Lower lobe of right lung (tissue), 2 donors: Measurements from ENCODE around the gene MPV17L. TPM values are rescaled to one million over a fixed set of nuclear protein-coding genes. Genes with fewer than 3 reads are reported as not detected.
"Not testable (repeated sequence)": the region's sequence is repeated elsewhere in the genome, so short reads cannot be mapped to it uniquely, and the experiment has no call there.

ENCODE experiments used
- ATAC-seq, 2 donors: fragments of 200-7000 bp; cut with Tn5 transposase; one replicate each; pipeline ENCODE4 v1.9.1; 2020 to 2022; ENCODE audit warnings: mild to moderate bottlenecking in 2 of 2, moderate library complexity in 2 of 2
- DNase-seq: peaks from one replicate; pipeline ENCODE4 v3.0.0-alpha.2; 2020
- H3K27ac ChIP-seq: fragments of 200-600 bp; one replicate; pipeline ENCODE4 v1.8.0; 2022
- H3K27me3 ChIP-seq: fragments of 200-600 bp; one replicate; pipeline ENCODE4 v1.8.0; 2022; ENCODE audit warnings: low read depth
- H3K36me3 ChIP-seq: fragments of 200-600 bp; one replicate; pipeline ENCODE4 v1.8.0; 2022; ENCODE audit warnings: mild to moderate bottlenecking
- H3K4me1 ChIP-seq: fragments of 200-600 bp; one replicate; pipeline ENCODE4 v1.8.0; 2022
- H3K4me3 ChIP-seq: fragments of 200-600 bp; one replicate; pipeline ENCODE4 v1.8.0; 2022; ENCODE audit warnings: mild to moderate bottlenecking
- H3K9me3 ChIP-seq: fragments of 200-600 bp; one replicate; pipeline ENCODE4 v1.8.0; 2022
- intact Hi-C: fragments of 100-400 bp; cut with DNase I; formaldehyde crosslinking; loops from one replicate; pipeline ENCODE4 v1.11.0; 2022
- total RNA-seq: library from RNA; stranded (reverse); fragmentation: NEBNext Ultra II Directional; extraction: Animal tissue kit (Norgen Biotek cat#: 25700); gene quantifications from one replicate; pipeline ENCODE4 v1.2.1, GENCODE V29; 2021
- TF ChIP-seq, protein P1 (sequence below): fragments of 200-600 bp; IDR thresholded peaks from one replicate; pipeline ENCODE4 v1.8.0; 2022; ENCODE audit warnings: antibody characterized with exemption, mild to moderate bottlenecking
- donor health status: DM: no; HTN: yes; CAD: no; lungs with severe emphysema.

Gene MPV17L
- total RNA-seq, 1 donor from 2014 or later: 1.4 TPM

DNA sequence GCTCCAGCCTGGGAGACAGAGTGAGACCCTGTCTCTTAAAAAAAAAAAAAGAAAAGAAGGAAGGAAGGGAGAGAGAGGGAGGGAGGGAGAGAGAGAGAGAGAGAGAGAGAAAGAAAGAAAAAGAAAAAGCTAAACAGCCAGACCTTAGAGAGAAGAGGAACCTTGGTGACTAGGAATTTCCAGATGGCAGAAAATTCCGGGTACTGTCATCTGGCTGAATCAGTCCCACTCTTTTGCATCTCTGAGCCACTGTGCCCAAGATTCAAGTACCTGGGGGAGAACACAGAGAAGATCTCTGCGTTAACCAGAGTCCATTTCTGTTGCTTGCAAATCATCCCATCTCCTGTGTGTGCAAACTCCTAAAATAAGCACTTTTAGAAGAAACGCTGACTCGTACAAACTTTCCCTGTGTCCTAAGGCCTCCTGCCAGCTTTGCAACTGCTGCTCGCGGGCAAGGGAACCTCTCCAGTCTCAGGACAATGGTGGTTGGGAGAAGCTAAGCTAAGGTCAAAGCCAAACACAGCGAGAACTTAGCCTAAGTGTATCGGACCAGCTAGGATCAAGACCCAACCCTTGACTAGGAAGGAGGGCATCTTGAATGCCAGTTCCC is 56.8 kb downstream of the MPV17L start:
- TF ChIP-seq, protein P1, sequence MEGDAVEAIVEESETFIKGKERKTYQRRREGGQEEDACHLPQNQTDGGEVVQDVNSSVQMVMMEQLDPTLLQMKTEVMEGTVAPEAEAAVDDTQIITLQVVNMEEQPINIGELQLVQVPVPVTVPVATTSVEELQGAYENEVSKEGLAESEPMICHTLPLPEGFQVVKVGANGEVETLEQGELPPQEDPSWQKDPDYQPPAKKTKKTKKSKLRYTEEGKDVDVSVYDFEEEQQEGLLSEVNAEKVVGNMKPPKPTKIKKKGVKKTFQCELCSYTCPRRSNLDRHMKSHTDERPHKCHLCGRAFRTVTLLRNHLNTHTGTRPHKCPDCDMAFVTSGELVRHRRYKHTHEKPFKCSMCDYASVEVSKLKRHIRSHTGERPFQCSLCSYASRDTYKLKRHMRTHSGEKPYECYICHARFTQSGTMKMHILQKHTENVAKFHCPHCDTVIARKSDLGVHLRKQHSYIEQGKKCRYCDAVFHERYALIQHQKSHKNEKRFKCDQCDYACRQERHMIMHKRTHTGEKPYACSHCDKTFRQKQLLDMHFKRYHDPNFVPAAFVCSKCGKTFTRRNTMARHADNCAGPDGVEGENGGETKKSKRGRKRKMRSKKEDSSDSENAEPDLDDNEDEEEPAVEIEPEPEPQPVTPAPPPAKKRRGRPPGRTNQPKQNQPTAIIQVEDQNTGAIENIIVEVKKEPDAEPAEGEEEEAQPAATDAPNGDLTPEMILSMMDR: no peak
- intact Hi-C loops: no loop called here

DNA sequence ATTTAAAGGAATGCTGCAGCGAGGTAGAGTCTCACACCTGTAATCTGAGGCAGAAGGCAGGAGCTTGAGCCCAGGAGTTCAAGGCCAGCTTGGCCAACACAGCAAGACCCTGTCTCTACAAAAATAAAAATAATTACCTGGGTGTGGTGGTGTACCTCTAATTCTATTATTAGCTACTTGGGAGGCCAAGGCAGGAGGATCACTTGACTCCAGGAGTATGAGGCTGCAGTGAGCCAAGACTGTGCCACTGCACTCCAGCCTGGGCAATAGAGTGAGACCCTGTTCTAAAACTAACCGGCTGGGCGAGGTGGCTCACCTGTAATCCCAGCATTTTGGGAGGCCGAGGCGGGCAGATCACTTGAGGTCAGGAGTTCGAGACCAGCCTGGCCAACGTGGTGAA is 57.7 kb downstream of the MPV17L start:
- H3K27me3 ChIP-seq, H3K4me1 ChIP-seq, intact Hi-C loops, H3K4me3 ChIP-seq, H3K36me3 ChIP-seq, H3K9me3 ChIP-seq, DNase-seq, ATAC-seq, H3K27ac ChIP-seq: not testable (repeated sequence)

More for the DNA sequence above, 56.8 kb downstream of the MPV17L start:
- no peak overlapping the region for H3K27ac ChIP-seq
- H3K36me3 ChIP-seq: no peaks in the 10 kb centered on the region
- no peaks in the 10 kb centered on the region for H3K27me3 ChIP-seq
- no peaks in the 10 kb centered on the region for H3K4me1 ChIP-seq
- no peaks in the 10 kb centered on the region for H3K9me3 ChIP-seq
- DNase-seq (no peak), ATAC-seq (no peak)
- no peak overlapping the region for H3K4me3 ChIP-seq

DNA sequence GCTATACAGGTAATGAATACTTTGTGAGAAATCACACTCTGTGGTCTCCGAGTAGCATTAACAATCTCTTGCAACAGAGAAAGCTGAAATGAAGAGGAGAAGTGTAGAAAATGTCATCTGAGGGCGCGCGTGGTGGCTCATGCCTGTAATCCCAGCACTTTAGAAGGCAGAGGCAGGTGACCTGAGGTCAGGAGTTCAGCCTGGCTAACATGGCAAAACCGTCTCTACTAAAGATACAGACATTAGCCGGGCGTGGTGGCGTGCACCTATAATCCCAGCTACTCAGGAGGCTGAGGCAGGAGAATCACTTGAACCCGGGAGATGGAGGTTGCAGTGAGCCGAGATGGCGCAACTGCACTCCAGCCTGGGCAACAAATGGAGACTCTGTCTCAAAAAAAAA is 59.4 kb downstream of the MPV17L start:
- H3K27ac ChIP-seq, H3K27me3 ChIP-seq, intact Hi-C loops, DNase-seq, H3K4me3 ChIP-seq, H3K36me3 ChIP-seq, H3K4me1 ChIP-seq, H3K9me3 ChIP-seq, ATAC-seq: not testable (repeated sequence)

DNA sequence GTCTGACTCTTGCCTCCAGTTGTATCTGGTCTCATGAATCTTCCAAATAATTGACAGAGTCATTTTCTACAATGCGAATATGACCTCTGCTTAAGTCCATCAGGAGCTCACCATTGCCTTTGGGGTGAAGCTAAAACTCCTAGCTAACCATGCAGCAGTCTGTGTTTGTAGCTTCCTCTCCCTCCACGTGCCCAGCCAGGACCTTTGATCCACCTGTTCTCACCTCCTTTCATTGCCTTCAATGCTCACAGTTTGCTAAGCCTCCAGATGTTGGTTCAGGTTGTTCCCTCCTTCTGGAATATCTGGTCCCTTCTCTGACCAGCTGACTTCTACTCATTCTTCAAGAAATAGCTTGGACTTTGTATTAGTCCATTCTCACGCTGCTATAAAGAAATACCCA is 61.8 kb downstream of the MPV17L start:
- Histone ChIP-seq H3K36me3 (no peaks in the 10 kb centered on the region), H3K4me1 (no peaks in the 10 kb centered on the region), H3K4me3 (no peak overlapping the region), H3K27me3 (no peaks in the 10 kb centered on the region), H3K9me3 (no peaks in the 10 kb centered on the region), H3K27ac (no peak overlapping the region)
- DNase-seq: no peak
- no peak for ATAC-seq
- intact Hi-C loops: no loop called here
- TF ChIP-seq, protein P1: no peak

DNA sequence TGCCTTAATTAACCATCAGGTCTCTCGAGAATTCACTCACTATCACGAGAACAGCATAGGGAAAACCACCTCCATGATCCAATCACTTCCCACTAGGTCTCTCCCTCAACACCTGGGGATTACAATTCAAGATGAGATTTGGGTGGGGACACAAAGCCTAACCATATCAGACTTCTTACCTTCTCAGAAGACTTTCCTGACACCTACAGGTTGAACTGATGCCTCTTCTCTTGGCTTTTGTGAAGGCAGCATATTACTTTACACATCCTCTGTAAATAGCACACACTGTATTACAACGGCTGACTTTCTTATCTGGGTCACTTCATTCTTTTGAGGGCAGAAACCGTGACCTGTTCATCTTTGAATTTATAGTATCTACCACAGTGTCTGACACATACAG is 62.4 kb downstream of the MPV17L start:
- no peaks in the 10 kb centered on the region for H3K27me3 ChIP-seq
- ATAC-seq (no peak), DNase-seq (no peak)
- no peaks in the 10 kb centered on the region for H3K9me3 ChIP-seq
- H3K27ac ChIP-seq: no peak overlapping the region
- no peaks in the 10 kb centered on the region for H3K36me3 ChIP-seq
- H3K4me3 ChIP-seq: no peak overlapping the region
- TF ChIP-seq, protein P1: no peak
- intact Hi-C loops: no loop called here
- H3K4me1 ChIP-seq: no peaks in the 10 kb centered on the region

DNA sequence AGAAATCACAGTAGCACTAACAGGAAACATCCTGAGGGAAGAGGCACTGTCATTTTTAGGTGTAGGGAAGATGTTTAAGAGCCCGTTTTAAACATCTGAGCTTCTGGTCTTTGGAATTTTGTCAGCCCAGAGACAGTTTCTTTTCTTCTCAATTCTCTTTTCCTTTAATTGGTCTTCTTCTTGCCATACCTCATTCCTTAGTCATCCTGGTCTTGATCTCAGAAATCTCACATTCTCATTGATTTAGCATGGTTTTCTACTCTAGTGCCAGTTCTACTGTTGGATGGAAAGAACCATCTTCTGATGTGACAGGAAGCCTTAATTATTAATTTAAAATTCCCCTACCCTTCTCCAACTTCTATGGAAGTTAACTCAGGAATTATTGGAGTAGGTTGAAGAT is 64.2 kb downstream of the MPV17L start:
- H3K27me3 ChIP-seq: no peaks in the 10 kb centered on the region
- H3K9me3 ChIP-seq: no peaks in the 10 kb centered on the region
- TF ChIP-seq, protein P1: no peak
- DNase-seq (no peak), ATAC-seq (no peak)
- no peak overlapping the region for H3K27ac ChIP-seq
- no peaks in the 10 kb centered on the region for H3K4me1 ChIP-seq
- intact Hi-C loops: no loop called here
- no peak overlapping the region for H3K4me3 ChIP-seq
- H3K36me3 ChIP-seq: no peaks in the 10 kb centered on the region

DNA sequence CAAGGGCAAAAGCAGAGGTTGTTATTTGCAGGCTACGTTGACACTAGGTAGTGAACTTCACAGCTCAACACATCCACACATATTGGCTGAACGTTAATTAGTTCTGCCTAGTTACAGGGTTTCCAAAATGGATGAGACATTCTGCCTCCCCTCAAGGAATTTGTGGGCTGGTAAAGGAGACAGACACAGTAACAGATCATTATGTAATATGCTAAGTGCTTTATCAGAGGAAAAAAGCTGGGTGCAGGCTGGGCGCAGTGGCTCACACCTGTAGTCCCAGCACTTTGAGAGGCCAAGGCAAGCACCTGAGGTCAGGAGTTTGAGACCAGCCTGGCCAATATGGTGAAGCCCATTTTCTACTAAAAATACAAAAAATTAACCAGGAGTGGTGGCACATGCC is 65.0 kb downstream of the MPV17L start:
- DNase-seq: no peak
- intact Hi-C loops: no loop called here
- Histone ChIP-seq H3K9me3 (no peaks in the 10 kb centered on the region), H3K4me3 (no peak overlapping the region), H3K4me1 (no peaks in the 10 kb centered on the region), H3K36me3 (no peaks in the 10 kb centered on the region), H3K27me3 (no peaks in the 10 kb centered on the region), H3K27ac (no peak overlapping the region)
- TF ChIP-seq, protein P1: no peak
- ATAC-seq: no peak
